ENCODE results near the gene CAMK4.

The CAMK4 gene

DNA sequence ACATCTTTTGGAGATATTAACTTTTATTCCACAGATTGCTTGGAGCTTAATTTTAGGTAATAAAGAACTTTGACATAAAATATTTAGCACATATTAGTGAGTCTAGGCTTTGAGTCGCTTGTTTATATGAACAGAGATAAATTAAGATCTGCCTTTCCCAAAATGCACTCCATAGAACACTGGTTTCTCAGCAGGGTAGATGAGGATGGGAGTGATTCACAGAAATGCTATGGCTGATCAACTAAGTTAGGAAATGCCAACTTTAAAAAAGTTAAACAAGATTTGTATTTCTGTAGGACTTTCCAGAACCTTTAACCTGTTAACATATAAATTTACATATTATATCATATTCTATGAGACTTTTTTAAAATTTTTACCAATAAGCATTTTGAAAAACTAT lies 222.9 kb downstream of the CAMK4 start:
- DNase-seq = no peak

DNA sequence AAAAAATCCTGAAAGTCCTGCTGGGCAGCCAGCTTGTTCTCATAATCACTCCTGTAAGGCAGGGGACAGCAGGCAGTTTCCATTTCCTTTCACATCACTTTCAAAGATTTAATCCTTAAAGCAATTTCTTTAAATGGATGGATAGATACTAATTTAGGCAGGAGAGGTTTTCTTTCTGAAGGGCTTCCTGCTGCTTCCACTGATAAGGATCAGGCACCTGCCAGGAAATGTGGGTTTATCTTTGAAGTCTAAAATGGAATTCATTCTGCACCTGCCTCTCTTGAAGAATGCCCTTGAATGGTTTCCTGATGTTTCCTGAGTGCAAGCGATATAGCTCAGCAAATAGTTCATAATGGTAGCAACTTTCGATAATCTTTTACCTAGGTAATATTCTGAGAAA lies 223.6 kb downstream of the CAMK4 start:
- DNase-seq = peak; percentile 76

DNA sequence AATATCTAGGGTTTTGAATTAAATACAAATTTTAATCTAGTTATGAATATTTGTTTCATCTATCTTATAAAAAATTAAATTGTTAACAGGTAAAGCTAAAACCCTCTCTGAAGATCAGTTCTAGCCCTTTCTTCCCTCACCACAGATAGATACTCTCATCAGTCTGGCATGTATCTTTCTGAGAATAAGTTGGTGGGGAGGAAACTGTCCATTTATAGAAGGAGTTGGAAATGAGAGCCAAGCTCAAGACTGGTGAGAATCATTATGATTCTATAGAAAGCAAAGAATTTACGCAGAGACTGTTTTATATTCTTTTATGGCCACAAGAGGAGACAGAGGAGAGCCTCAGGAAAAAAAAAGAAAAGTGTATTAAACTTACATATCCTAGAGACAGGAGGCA lies 229.1 kb downstream of the CAMK4 start:
- DNase-seq = no peak

DNA sequence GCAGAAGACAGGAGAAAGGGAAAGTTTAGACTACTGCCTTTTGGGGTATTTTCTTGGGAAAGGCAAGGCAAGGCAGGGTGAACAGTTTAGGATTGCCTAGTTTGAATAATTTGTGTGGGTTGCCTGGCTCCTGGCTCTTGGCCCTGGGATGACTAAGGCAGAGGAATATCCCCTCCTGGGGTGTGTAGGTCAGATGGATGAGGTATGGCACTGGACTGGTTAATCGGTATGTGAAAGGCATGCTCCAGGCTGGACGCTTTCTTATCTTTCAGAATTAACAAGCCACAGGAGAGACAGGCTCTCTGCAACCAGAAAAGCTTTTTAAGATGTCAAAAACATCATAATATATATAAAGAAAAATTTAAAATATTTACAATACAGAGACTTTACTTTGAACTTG lies 229.6 kb downstream of the CAMK4 start:
- no peak for DNase-seq

GRCh38 chr5:111454198-111454622 lies 230.0 kb downstream of the CAMK4 start:
- DNase-seq = no peak

DNA sequence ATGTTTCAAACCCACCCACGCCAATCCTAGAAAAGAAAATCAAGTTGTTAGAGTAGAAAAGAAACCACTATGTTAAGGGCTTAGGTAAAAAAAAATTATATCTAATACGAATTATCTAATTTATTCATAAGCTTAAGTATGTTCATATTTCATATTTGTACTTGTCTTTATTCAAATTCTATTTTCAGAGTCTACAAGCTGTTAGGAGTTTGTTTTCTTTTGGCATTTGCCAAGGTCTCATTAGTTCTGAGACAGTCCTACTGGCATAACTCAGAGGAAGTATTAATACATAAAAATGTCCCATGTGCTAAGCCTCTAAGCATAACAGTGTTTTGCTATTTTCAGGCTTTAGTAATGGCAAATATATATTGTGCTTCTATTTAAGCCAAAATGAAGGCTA lies 230.6 kb downstream of the CAMK4 start:
- DNase-seq = no peak

DNA sequence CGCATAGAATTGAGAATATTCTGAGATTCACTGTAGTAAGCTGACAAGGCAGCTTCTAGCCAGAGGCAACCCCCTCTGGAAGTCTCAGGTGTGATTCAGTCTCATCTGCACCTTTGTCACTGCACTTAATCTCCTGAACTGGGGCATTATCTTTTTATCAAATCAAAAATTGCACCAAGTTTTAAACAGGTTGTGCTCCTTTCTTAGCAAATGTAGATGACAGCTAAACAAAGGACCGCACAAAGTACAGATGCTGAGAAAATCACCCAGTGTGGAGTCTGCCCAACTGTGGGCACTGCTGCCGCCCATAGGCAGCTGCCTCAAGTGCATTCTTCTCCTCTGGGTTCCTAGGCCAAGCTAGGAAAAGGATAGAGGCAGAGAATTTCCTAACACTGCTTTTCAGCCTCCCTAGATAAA lies 237.1 kb downstream of the CAMK4 start:
- peak; percentile 86 for DNase-seq

DNA sequence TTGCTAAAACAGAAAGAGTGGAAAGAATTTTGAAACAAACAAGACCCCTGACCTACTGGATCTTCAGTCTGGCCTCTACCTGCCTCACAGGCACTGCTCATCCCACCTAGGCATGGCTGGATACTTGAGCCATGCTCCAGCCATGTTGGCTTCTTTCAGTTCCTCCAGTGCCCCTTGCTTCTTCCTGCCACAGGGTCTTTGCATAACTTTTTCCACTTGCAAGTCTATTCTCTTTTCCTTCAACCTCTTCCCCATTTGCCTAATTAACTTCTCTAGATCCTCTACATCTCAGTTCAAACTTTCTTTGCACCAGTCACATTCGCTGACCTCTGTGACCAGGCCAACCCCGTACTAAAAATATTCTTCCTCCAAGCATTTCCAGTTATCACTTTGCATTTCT lies 237.8 kb downstream of the CAMK4 start:
- no peak for DNase-seq

- DNase-seq = no peak
Observed at GRCh38 chr5:111463311-111463710, 239.1 kb downstream of the CAMK4 start.

GRCh38 chr5:111469293-111469896 lies 245.2 kb downstream of the CAMK4 start:
- DNase-seq = no peak

GRCh38 chr5:111469903-111470302 lies 245.7 kb downstream of the CAMK4 start:
- peak; percentile 9 for DNase-seq

- no peak for DNase-seq
Observed at GRCh38 chr5:111472096-111472495, 247.9 kb downstream of the CAMK4 start.

DNA sequence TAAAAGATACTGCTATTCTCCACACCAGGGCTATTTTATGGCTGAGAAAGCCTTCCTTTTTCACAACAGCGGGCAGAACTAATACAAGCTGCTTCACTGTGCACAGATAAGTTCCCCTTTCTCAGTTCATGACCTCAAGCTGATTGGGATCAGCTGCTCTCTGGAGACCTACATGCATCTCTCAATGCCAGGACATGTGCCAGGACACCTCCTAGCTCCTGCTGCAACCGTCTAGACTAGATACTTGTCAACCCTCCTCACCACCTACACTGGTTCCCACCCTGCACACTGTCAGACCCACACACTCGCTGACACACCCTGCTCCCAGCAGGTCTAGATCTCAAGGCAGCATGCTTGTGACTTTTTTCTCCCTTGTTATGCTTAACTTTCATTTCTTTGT lies 248.4 kb downstream of the CAMK4 start:
- DNase-seq = no peak

- peak; percentile 5 for DNase-seq
Observed at GRCh38 chr5:111478266-111478665, 254.1 kb downstream of the CAMK4 start.

- DNase-seq = no peak
Observed at GRCh38 chr5:111478898-111479297, 254.7 kb downstream of the CAMK4 start.

GRCh38 chr5:111480346-111480745 lies 256.2 kb downstream of the CAMK4 start:
- no peak for DNase-seq

DNA sequence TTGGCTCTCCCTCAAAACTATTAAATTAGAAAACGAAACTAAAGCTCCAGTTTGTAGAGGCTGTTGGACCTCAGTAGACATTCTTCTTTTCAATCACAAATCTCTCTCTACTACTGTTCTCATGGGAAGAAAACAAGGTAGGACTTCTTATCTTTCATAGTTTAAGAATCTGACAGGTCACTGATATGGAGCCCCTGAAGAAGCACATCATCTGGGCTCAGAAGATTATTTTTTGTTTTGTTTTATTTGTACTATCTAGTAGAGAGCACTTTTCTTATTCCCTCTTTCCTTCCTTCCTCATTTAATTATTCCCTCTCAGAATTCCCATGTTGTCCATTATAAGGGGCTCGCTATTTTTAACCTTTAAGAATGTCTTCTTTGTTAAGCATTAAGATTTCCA lies 261.9 kb downstream of the CAMK4 start:
- no peak for DNase-seq

GRCh38 chr5:111486926-111487325 lies 262.7 kb downstream of the CAMK4 start:
- DNase-seq = no peak

GRCh38 chr5:111488353-111488752 lies 264.2 kb downstream of the CAMK4 start:
- no peak for DNase-seq

DNA sequence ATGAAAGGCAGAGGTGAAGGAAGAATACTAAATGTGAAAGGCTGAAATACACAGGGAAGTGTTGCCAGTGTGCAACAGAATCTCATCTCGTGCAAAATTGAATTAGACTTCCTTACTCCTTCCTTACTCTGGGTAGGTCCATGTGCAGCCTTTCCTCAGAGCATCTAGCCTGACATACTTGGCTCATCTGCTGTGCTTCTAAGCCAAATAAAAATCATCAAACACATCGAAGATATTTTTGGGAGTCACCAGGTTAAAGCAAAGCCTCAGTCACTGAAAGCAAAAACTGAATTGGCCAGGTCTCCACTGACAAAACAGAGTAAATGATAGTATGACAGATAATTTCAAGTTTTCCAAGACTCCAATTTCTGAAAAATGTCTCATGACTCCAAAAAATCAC lies 268.8 kb downstream of the CAMK4 start:
- DNase-seq = no peak

GRCh38 chr5:111494355-111494999 lies 270.3 kb downstream of the CAMK4 start:
- no peak for DNase-seq

- no peak for DNase-seq
Observed at GRCh38 chr5:111495159-111495558, 271.0 kb downstream of the CAMK4 start.

DNA sequence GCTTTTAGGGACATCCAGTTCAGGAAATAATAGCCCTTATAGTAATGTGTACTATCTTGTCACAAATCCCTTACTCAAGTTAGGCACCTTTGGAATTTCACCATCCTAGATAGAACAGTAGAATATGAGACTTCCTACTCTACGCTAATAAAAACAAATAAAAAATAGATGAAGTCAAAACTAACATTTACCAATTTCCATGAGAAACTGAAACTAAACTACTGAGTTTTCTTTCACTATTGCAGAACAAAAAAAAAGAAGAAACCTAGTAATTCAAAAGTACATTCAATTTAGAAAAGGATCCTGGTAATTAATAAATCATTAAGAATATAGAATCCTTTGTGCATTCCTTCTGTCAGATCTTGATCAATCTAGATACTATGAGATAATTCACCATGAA lies 274.2 kb downstream of the CAMK4 start:
- no peak for DNase-seq

GRCh38 chr5:111502956-111503355 lies 278.8 kb downstream of the CAMK4 start:
- no peak for DNase-seq

GRCh38 chr5:111505096-111505495 lies 280.9 kb downstream of the CAMK4 start:
- no peak for DNase-seq

All from DMS53 (cell line).